HAP-1 (cell line): ENCODE data around the gene WDR13.
"Not testable (repeated sequence)": the region's sequence is repeated elsewhere in the genome, so short reads cannot be mapped to it uniquely, and the experiment has no call there.

Experiments used
- DNase-seq, 2 experiments: peaks; one replicate each; pipeline ENCODE4 v3.0.0-alpha.2; 2016 to 2020; ENCODE audit warnings: low spot score in 2 of 2
- H3K27me3 ChIP-seq: fragments of 250-450 bp; sonication (Bioruptor Pico); 2 replicates; pipeline ENCODE4 v1.5.1; 2020; ENCODE audit warnings: low read depth, mild to moderate bottlenecking, moderate library complexity
- H3K36me3 ChIP-seq: fragments of 250-450 bp; sonication (Bioruptor Pico); replicated peaks from 2 replicates; pipeline ENCODE4 v1.5.1; 2020; ENCODE audit warnings: mild to moderate bottlenecking
- H3K4me1 ChIP-seq: fragments of 250-450 bp; sonication (Bioruptor Pico); 2 replicates; pipeline ENCODE4 v1.5.1; 2020; ENCODE audit warnings: mild to moderate bottlenecking
- H3K4me3 ChIP-seq: fragments of 250-450 bp; sonication (Bioruptor Pico); 2 replicates; pipeline ENCODE4 v1.5.1; 2020; ENCODE audit warnings: mild to moderate bottlenecking, moderate library complexity
- H3K9me3 ChIP-seq: fragments of 250-450 bp; sonication (Bioruptor Pico); 2 replicates; pipeline ENCODE4 v1.5.1; 2020; ENCODE audit warnings: mild to moderate bottlenecking, moderate library complexity
- in situ Hi-C: fragments of 300-500 bp; cut with MboI; formaldehyde crosslinking; loops from 3 replicates; pipeline ENCODE4 v1.14.3; 2020; ENCODE audit warnings: low sequenced_read_pairs, inconsistent platforms, mixed read lengths

Gene WDR13

GRCh38 chrX:48611703-48612102, 14.4 kb downstream of the WDR13 start:
- DNase-seq, result no peak
- Histone ChIP-seq H3K36me3 (no peaks in the 10 kb centered on the region), H3K27me3 (no peaks in the 10 kb centered on the region), H3K4me3 (no peak overlapping the region), H3K4me1 (no peaks in the 10 kb centered on the region), H3K9me3 (no peaks in the 10 kb centered on the region)
- in situ Hi-C loops, result no loop called here

- Histone ChIP-seq H3K4me3 (no peak overlapping the region), H3K27me3 (no peaks in the 10 kb centered on the region), H3K9me3 (no peaks in the 10 kb centered on the region), H3K4me1 (no peaks in the 10 kb centered on the region), H3K36me3 (no peaks in the 10 kb centered on the region)
- DNase-seq, result no peak
- in situ Hi-C loops, result no loop called here
These were observed 16.3 kb downstream of the WDR13 start for GRCh38 chrX:48613502-48614160.

GRCh38 chrX:48616576-48616975, 19.3 kb downstream of the WDR13 start:
- Histone ChIP-seq H3K4me3 (no peak overlapping the region), H3K36me3 (no peaks in the 10 kb centered on the region), H3K4me1 (no peaks in the 10 kb centered on the region), H3K9me3 (no peaks in the 10 kb centered on the region), H3K27me3 (no peaks in the 10 kb centered on the region)
- no peak for DNase-seq
- in situ Hi-C loops, result no loop called here

GRCh38 chrX:48617542-48618340, 20.4 kb downstream of the WDR13 start:
- H3K36me3 ChIP-seq, result no peaks in the 10 kb centered on the region
- H3K4me3 ChIP-seq, result no peak overlapping the region
- in situ Hi-C loops, result no loop called here
- H3K9me3 ChIP-seq, result no peaks in the 10 kb centered on the region
- H3K27me3 ChIP-seq, result no peaks in the 10 kb centered on the region
- no peak for DNase-seq
- H3K4me1 ChIP-seq, result no peaks in the 10 kb centered on the region

- H3K4me3 ChIP-seq, result no peak overlapping the region
- H3K9me3 ChIP-seq, result no peaks in the 10 kb centered on the region
- H3K4me1 ChIP-seq, result peaks cover 1% of the 10 kb centered on the region; the same call in 1 of the 2 replicates
- in situ Hi-C loops, result no loop called here
- DNase-seq, result no peak
- H3K27me3 ChIP-seq, result no peaks in the 10 kb centered on the region
- no peaks in the 10 kb centered on the region for H3K36me3 ChIP-seq
These were observed 29.4 kb downstream of the WDR13 start for GRCh38 chrX:48626401-48627298.

GRCh38 chrX:48631376-48632090, 34.2 kb downstream of the WDR13 start:
- H3K9me3 ChIP-seq, result no peaks in the 10 kb centered on the region
- DNase-seq, result peak; percentile 93 to 94
- H3K36me3 ChIP-seq, result no peaks in the 10 kb centered on the region
- peaks cover 4% of the 10 kb centered on the region; the same call in 1 of the 2 replicates for H3K4me1 ChIP-seq
- H3K4me3 ChIP-seq, result no peak overlapping the region
- H3K27me3 ChIP-seq, result no peaks in the 10 kb centered on the region
- in situ Hi-C loops, result no loop called here

- Histone ChIP-seq H3K9me3 (no peaks in the 10 kb centered on the region), H3K36me3 (no peaks in the 10 kb centered on the region), H3K4me3 (no peak overlapping the region), H3K4me1 (peaks cover 4% of the 10 kb centered on the region; the same call in 1 of the 2 replicates), H3K27me3 (no peaks in the 10 kb centered on the region)
- no peak for DNase-seq
- in situ Hi-C loops, result no loop called here
These were observed 34.9 kb downstream of the WDR13 start for GRCh38 chrX:48632207-48632606.

GRCh38 chrX:48636301-48636700, 39.0 kb downstream of the WDR13 start:
- Histone ChIP-seq H3K27me3 (no peaks in the 10 kb centered on the region), H3K9me3 (peaks cover 2% of the 10 kb centered on the region; the same call in 1 of the 2 replicates), H3K36me3 (no peaks in the 10 kb centered on the region), H3K4me3 (no peak overlapping the region), H3K4me1 (peaks cover 4% of the 10 kb centered on the region; the same call in 1 of the 2 replicates)
- DNase-seq, result no peak
- in situ Hi-C loops, result no loop called here

- H3K4me3 ChIP-seq, result no peak overlapping the region
- no peaks in the 10 kb centered on the region for H3K27me3 ChIP-seq
- peaks cover 2% of the 10 kb centered on the region; the same call in 1 of the 2 replicates for H3K9me3 ChIP-seq
- in situ Hi-C loops, result no loop called here
- no peaks in the 10 kb centered on the region for H3K36me3 ChIP-seq
- DNase-seq, result no peak
- H3K4me1 ChIP-seq, result peaks cover 1% of the 10 kb centered on the region; the same call in 1 of the 2 replicates
These were observed 39.5 kb downstream of the WDR13 start for GRCh38 chrX:48636776-48637175.

- Histone ChIP-seq H3K4me1 (no peaks in the 10 kb centered on the region), H3K36me3 (no peaks in the 10 kb centered on the region), H3K9me3 (no peaks in the 10 kb centered on the region), H3K4me3 (no peak overlapping the region), H3K27me3 (no peaks in the 10 kb centered on the region)
- DNase-seq, result no peak
- in situ Hi-C loops, result no loop called here
These were observed 48.4 kb downstream of the WDR13 start for GRCh38 chrX:48645669-48646068.

- Histone ChIP-seq H3K4me1 (no peaks in the 10 kb centered on the region), H3K4me3 (no peak overlapping the region), H3K27me3 (no peaks in the 10 kb centered on the region), H3K9me3 (no peaks in the 10 kb centered on the region), H3K36me3 (no peaks in the 10 kb centered on the region)
- in situ Hi-C loops, result no loop called here
- peak; percentile 32 to 33 for DNase-seq
These were observed 51.1 kb downstream of the WDR13 start for GRCh38 chrX:48648336-48648751.

- Histone ChIP-seq H3K27me3 (no peaks in the 10 kb centered on the region), H3K4me1 (no peaks in the 10 kb centered on the region), H3K4me3 (no peak overlapping the region), H3K9me3 (no peaks in the 10 kb centered on the region), H3K36me3 (no peaks in the 10 kb centered on the region)
- in situ Hi-C loops, result no loop called here
- no peak for DNase-seq
These were observed 51.8 kb downstream of the WDR13 start for GRCh38 chrX:48649102-48649501.

- in situ Hi-C loops, H3K27me3 ChIP-seq, H3K4me1 ChIP-seq, H3K4me3 ChIP-seq, H3K36me3 ChIP-seq, H3K9me3 ChIP-seq, DNase-seq: not testable (repeated sequence)
These were observed 54.8 kb downstream of the WDR13 start for GRCh38 chrX:48652055-48652579.
